Measurements from ENCODE around the gene PPP3R1.

The PPP3R1 gene

DNA sequence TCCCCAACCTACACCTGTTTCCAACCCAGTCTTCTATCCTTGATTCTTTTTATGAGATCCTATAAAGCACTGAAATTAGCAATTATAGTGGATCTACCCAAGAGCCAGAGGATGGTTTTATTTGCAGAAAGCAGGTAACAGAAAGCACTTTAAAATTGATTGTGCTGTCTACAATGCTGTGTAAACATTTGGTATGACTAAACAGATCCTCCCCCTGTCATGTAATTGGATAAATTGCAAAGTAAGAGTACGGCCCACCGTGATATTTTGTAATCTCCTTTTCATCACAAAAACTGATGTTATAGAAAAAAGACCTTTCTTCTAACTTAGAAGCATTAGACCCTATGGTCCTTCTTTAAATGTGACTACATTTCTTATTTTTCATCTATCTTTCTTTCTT is 11.3 kb upstream of the PPP3R1 start:
- DNase-seq (ENCODE audit: insufficient read length, low spot score) (no peak), FAIRE-seq (no peak)

- no peak for DNase-seq (ENCODE audit: insufficient read length, low spot score)
- FAIRE-seq: no peak
Measured at GRCh38 chr2:68258851-68259250, 6.5 kb upstream of the PPP3R1 start.

- no peak for FAIRE-seq
- DNase-seq (ENCODE audit: insufficient read length, low spot score): no peak
Measured at GRCh38 chr2:68256093-68256450, 3.7 kb upstream of the PPP3R1 start.

DNA sequence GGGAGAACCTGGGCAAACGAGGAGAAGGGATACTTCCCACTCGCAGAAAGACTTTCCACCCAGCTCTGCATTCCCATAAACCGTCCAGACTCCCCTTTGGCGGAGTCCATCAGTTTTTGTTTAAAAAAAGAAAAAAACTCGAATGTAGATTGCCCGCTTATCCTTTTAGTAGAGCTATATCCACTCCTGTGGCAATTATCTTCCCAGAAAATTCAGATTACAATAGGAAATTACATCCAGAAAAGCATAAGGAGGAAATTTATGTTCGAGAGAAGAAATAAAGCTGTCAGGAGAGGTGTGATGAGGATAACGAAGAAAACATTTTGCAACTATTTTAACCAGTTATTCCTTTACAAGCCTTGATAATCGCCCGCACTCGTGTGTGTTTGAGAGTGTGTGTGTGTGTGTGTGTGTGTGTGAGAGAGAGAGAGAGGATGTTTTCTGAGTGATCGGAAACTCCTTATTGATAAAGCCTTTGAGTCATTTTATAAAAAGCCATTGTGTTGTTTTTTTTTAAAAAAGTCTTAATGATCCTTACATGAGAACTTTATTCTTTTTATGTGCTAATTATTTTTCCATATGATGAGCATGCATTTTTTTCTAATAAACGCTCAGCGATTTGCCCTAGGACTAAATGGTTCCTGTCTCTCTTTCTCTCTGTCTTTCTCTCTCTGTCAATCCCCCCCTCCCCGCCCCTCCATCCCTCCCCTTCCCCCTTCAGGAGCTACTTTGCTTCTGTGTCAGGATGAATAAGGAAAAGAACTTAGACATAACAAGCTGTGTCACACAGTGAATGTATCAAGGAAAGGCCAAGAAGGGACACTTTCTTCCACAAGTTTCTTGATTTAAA is 1.1 kb upstream of the PPP3R1 start:
- FAIRE-seq: no peak
- DNase-seq (ENCODE audit: insufficient read length, low spot score): no peak

DNA sequence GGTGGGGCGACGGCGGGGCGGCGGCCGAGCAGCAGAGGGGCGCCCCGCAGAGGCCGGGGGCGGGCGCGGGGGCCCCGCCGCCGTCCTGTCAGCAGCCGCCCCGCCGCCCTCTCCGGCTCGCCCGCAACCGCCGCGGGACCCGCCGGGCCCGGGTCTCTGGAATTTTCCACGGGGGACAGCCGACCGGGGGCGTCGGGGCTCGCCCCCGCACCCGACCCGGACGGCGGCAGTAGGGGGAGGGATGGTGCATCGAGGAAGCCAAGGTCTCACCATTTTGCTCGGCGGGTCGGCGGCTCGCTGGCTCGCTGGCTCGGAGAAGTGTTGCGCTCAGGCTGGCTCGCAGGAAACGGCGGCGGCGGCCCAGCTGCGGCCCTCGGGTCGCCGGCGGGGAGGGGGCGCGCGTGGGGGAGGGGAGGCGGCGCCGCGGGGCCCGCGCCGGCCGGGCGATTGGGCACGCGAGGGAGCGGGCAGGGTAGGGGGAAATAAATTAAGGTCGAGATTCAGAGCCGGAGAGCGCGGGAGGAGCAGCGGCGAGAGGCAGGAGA is 405 bp downstream of the PPP3R1 start:
- no peak for DNase-seq (ENCODE audit: insufficient read length, low spot score)

GRCh38 chr2:68251187-68251854 is 1.0 kb downstream of the PPP3R1 start:
- FAIRE-seq (peak; percentile 58), DNase-seq (ENCODE audit: insufficient read length, low spot score) (peak; percentile 67)

More for the DNA sequence above, 405 bp downstream of the PPP3R1 start:
- no peak for FAIRE-seq

DNA sequence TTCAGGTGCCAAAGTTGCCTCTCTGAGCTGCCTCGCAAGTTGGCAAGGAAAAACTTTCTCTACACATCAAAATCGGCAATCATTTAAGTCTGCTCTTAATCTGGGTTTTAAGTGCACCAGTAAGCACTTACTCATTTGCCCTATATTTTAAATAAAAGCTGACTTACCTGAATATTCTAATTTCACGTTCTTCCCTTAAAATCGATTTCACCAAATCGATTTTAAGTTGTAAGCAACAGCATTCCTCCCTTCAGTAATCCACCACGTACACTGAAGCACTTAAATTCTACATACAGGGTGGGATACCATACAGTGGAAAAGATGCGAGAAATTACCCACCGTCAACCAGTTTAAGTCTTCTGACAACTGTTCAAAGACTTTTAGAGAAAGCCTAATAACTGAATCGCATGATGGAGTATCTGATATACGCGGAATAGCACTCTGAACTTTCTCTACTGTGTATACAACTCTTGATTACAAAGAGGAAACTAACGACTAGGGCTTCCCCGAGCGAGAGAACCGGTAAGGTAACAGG is 1.6 kb downstream of the PPP3R1 start:
- DNase-seq (ENCODE audit: insufficient read length, low spot score): no peak
- FAIRE-seq: no peak

DNA sequence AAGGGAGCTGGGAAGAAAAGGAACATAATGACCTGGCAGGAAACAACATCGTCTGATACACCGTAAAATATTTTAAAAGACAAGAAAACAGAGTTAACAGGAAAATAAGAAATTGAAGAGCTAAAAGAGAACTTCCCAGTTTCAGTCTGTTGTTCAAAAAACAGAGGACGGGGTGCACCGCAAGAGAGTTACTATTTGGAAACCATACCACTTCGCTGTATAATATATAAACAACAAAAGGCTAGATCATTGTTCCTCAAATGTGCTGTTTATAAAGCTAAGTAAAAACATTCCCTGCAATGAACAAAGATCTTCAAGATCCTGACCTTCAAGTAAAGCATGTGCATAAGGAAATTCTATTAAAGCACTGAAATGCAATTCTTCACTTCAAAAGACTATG is 2.1 kb downstream of the PPP3R1 start:
- FAIRE-seq (no peak), DNase-seq (ENCODE audit: insufficient read length, low spot score) (no peak)

GRCh38 chr2:68248806-68249205 is 3.5 kb downstream of the PPP3R1 start:
- FAIRE-seq (no peak), DNase-seq (ENCODE audit: insufficient read length, low spot score) (no peak)

GRCh38 chr2:68248361-68248760 is 4.0 kb downstream of the PPP3R1 start:
- no peak for DNase-seq (ENCODE audit: insufficient read length, low spot score)
- FAIRE-seq: no peak

- no peak for FAIRE-seq
- DNase-seq (ENCODE audit: insufficient read length, low spot score): no peak
Measured at GRCh38 chr2:68246396-68246795, 5.9 kb downstream of the PPP3R1 start.

DNA sequence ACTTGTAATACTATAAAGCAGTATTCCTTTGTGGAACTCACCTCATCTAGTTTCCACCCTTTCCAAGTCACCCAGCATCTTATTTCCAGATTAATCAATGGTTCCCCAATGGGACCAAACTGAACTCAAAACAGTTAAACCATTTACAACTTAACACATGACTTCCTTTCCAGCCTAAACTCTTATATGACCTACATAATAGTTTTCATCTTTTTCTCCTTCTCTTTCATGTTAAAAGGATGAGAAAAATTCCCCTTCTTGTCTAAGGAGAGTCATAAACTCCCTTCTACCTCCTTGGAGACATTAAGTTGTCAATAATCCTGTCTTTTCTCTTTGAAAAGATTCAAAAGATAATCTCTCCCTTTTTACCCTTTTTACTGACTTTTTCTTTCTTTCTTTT is 6.7 kb downstream of the PPP3R1 start:
- no peak for FAIRE-seq
- no peak for DNase-seq (ENCODE audit: insufficient read length, low spot score)

- no peak for DNase-seq (ENCODE audit: insufficient read length, low spot score)
- no peak for FAIRE-seq
Measured at GRCh38 chr2:68245066-68245465, 7.3 kb downstream of the PPP3R1 start.

GRCh38 chr2:68244456-68244855 is 7.9 kb downstream of the PPP3R1 start:
- FAIRE-seq (no peak), DNase-seq (ENCODE audit: insufficient read length, low spot score) (no peak)

GRCh38 chr2:68241732-68242131 is 10.6 kb downstream of the PPP3R1 start:
- FAIRE-seq (no peak), DNase-seq (ENCODE audit: insufficient read length, low spot score) (no peak)

- peak; percentile 44 for FAIRE-seq
- no peak for DNase-seq (ENCODE audit: insufficient read length, low spot score)
Measured at GRCh38 chr2:68240446-68240845, 11.9 kb downstream of the PPP3R1 start.

DNA sequence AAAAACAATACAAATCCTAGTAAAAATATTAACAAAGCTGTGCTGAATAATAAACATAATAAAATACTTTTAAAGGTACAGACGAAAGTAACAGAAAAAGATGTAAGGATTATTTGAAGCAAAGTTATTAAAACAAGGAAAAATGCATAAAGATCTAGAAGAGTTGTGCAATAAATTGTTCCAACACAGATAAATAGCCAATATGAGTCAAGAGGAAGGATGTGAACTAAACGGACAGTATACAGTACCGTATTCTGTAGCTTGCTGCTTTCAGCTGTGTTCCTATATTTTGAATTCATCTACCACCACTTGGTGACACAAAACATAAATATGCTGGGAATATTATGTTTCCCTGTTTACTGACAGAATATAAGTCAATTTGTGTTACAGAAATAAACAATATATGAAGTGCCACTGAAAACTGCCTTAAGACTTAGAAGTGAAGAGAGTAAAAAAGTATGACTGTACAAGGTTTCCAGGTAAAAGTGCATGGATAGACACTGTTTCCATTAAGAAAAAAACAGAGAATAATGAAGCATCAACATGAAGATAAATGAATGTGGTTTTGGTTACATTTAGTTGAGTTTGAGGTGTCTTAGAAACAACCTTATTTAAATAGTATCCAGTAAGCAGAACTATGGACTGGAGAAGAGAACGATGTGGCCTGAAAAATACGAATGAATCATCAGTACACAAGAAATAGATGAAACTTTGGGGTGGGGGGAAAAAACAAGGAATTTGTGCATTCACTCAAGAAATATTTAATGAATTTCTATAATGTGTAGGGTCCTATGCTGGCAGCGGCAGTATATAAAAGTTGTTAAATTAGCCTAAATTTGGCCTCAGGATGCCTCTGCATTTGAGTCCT is 13.1 kb downstream of the PPP3R1 start:
- FAIRE-seq: no peak
- no peak for DNase-seq (ENCODE audit: insufficient read length, low spot score)

- DNase-seq (ENCODE audit: insufficient read length, low spot score) (no peak), FAIRE-seq (peak; percentile 28)
Measured at GRCh38 chr2:68237976-68238580, 14.3 kb downstream of the PPP3R1 start.

DNA sequence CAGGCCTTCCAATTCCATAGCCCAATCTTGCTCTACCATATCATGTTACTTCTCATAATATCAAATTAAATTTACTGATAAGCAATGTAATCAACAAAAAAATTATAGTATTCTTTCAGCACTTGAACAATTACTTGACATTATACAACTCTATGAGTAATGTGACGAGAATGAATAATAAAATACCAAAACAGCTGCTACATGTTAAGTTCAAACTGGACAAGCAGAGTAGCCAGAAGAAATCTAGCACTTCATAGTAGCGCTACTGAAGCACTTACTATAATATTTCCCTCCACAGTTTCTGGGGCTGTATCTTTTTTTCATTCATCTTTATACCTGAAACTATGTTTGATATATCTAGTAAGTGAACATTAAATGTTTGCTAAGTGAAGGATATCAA is 14.9 kb downstream of the PPP3R1 start:
- FAIRE-seq (no peak), DNase-seq (ENCODE audit: insufficient read length, low spot score) (no peak)

GRCh38 chr2:68236876-68237275 is 15.5 kb downstream of the PPP3R1 start:
- DNase-seq (ENCODE audit: insufficient read length, low spot score) (no peak), FAIRE-seq (no peak)

Data from HTR-8/SVneo (cell line).